Measurements from ENCODE around the gene IFITM5. TPM values are rescaled to one million over a fixed set of nuclear protein-coding genes. Genes with fewer than 3 reads are reported as not detected.
A peak's percentile ranks its signal among the peaks of the same experiment; 100 is the strongest.
"Not testable (repeated sequence)": the region's sequence is repeated elsewhere in the genome, so short reads cannot be mapped to it uniquely, and the experiment has no call there.

IFITM5 gene
- total RNA-seq, 2 donors from 2014 or later, result not detected

- Mint-ChIP-seq H3K36me3 (ENCODE audit: low read depth) (peaks cover 25% of the 10 kb centered on the region), H3K9me3 (peaks cover 4% of the 10 kb centered on the region), H3K27me3 (peaks cover 5% of the 10 kb centered on the region), H3K27ac (no peak overlapping the region), H3K4me1 (peaks cover 30% of the 10 kb centered on the region), H3K4me3 (peak overlapping the region; percentile 71)
- ATAC-seq (replicated peaks), result peak; percentile 57
Measured at GRCh38 chr11:279966-280705, 19.2 kb downstream of the IFITM5 start.

DNA sequence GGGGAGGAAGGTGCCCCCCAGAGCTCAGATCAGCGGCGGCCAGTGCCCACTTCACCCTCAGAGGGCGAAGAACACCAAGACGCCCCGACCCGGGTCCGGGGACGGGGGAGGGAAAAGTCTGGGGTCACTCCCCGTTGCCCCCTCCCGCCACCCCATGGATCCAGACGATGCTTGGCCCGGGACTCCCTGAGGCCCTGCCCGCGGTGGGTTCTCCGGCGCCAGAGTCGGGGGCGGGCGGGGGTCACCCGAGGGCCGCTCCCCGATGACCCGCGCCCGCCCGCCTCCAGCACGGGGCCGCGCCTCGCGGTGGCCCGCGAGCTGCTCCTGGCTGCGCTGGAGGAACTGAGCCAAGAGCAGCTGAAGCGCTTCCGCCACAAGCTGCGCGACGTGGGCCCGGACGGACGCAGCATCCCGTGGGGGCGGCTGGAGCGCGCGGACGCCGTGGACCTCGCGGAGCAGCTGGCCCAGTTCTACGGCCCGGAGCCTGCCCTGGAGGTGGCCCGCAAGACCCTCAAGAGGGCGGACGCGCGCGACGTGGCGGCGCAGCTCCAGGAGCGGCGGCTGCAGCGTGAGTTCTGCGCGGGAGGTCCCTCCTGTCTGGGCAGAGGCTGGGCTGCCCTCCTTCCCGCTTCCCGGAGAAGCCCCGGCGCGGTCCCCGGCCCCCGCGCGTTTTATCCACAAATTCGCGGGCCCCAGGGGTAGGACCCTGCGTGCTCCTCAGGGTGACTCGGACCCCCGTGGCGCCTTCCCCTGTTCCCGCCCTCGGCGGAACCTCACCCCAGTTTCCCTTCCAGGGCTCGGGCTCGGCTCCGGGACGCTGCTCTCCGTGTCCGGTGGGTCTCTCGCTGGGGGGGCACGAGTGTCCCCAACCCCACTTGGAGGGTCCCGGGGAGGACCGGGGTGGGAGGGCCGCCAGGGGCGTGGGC, 20.0 kb downstream of the IFITM5 start:
- H3K9me3 Mint-ChIP-seq, result peaks cover 4% of the 10 kb centered on the region
- peaks cover 25% of the 10 kb centered on the region for H3K36me3 Mint-ChIP-seq (ENCODE audit: low read depth)
- H3K27me3 Mint-ChIP-seq, result peaks cover 5% of the 10 kb centered on the region
- H3K27ac Mint-ChIP-seq, result no peak overlapping the region
- peak; percentile 20 for ATAC-seq (replicated peaks)
- peaks cover 30% of the 10 kb centered on the region for H3K4me1 Mint-ChIP-seq
- peak overlapping the region; percentile 71 for H3K4me3 Mint-ChIP-seq

DNA sequence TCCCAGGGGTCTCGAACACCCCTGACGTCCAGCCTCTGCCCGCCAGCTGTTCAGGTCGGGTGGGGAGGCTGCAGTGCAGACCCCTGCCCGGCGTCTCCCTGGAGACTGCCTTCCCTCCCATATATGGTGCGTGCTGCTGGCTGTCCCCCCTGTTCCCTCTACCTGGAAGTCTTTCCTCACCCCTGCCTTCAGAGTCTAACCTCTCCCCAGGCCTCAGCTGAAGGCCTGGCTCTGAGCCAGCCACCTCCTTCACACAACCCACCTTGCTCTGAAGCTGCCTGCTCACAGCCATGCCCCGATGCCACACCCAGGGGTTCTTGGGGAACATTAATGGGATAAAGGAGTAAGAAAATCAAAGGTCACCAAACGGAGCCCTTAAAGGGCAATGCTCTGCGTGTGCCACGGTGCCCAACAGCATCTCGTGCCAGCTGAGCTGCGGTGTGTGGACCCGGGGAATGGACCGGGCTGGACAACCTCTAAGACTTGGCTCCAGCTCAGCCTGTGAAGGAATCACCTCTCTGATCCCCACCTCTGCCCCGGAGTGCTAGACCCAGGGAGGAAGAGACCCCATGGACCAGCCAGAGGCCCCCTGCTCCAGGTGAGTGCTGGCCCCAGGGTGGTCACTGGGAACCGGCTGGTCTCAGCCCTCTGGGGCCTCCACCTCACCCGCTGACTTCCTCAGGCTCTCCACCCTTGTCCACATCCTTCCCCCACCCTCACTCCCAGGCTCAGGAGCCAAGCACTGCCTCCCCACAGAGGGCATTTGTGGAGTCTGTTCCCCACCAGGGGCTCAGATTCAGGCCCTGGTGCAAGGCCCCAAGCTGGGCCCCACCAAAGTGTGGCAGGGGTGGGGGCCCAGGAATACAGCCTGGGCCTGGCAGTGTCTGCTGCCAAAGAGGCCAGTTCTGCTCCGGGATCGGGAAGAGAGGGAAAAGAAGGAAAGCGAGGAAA, 21.1 kb downstream of the IFITM5 start, which contains the start of gene NLRP6:
NLRP6 (plus strand) TSS at position 407 of the 951 bp plus-strand sequence; CDS start at position 570, 163 bp downstream.
- peak within 1 kb of the TSS; percentile 20 for H3K27ac Mint-ChIP-seq
- no peak for ATAC-seq (replicated peaks)
- peaks cover 5% of the 10 kb centered on the region for H3K27me3 Mint-ChIP-seq
- peak within 1 kb of the TSS; percentile 70 for H3K4me3 Mint-ChIP-seq
- peaks cover 25% of the 10 kb centered on the region for H3K36me3 Mint-ChIP-seq (ENCODE audit: low read depth)
- H3K9me3 Mint-ChIP-seq, result peaks cover 4% of the 10 kb centered on the region
- H3K4me1 Mint-ChIP-seq, result peaks cover 30% of the 10 kb centered on the region

DNA sequence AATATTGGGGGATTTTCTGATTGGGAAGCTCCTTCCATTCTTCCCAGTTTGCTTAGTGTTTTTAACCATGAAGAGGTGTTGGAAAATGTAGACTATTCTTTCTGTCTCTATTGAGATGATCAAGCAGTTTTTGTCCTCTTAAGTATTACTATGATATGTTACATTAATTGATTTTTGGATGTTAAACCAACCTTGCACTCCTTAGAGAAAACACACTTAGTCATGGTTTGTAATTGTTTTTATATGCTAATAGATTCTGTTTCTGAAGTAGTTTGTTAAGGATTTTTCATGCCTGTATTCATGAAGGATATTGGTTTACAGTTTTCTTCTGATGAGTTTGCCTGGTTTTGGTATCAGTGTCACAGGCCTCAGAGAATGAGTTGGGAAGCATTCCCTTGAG, 23.1 kb downstream of the IFITM5 start:
- ATAC-seq (replicated peaks), result no peak
- H3K4me3 Mint-ChIP-seq, result no peak overlapping the region
- H3K27ac Mint-ChIP-seq, result no peak overlapping the region

GRCh38 chr11:272931-273198, 26.5 kb downstream of the IFITM5 start:
- Mint-ChIP-seq H3K9me3 (peaks cover 4% of the 10 kb centered on the region), H3K4me3 (no peak overlapping the region), H3K27ac (no peak overlapping the region), H3K4me1 (peaks cover 23% of the 10 kb centered on the region), H3K36me3 (ENCODE audit: low read depth) (peaks cover 15% of the 10 kb centered on the region), H3K27me3 (no peaks in the 10 kb centered on the region)
- ATAC-seq (replicated peaks), result no peak

More for the DNA sequence above, 23.1 kb downstream of the IFITM5 start:
- peaks cover 4% of the 10 kb centered on the region for H3K9me3 Mint-ChIP-seq
- peaks cover 17% of the 10 kb centered on the region for H3K4me1 Mint-ChIP-seq
- H3K27me3 Mint-ChIP-seq, result no peaks in the 10 kb centered on the region
- H3K36me3 Mint-ChIP-seq (ENCODE audit: low read depth), result peaks cover 11% of the 10 kb centered on the region

GRCh38 chr11:272195-272930, 27.0 kb downstream of the IFITM5 start:
- Mint-ChIP-seq H3K9me3 (no peaks in the 10 kb centered on the region), H3K27ac (peak overlapping the region; percentile 26), H3K27me3 (no peaks in the 10 kb centered on the region), H3K4me3 (no peak overlapping the region), H3K36me3 (ENCODE audit: low read depth) (peaks cover 19% of the 10 kb centered on the region), H3K4me1 (peaks cover 18% of the 10 kb centered on the region)
- no peak for ATAC-seq (replicated peaks)

DNA sequence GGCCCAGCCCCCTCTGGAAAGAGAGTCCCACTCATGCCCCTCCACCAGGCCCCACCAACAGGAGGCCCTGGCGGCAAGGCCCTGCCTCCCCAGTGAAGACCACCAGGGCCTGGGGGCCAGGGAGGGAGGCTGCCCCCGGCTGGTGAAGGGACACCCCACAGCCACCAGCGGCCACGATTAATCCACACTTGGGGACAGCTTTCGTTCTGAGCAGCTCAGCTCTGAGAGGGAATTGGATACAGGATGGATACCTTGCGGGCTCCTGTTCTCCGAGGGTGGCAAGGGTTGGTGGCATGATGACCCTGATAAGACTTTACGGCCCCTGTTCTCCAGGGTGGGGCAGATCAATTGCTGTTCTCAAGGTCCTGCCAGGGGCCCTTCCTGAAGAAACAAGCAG, 28.0 kb downstream of the IFITM5 start:
- Mint-ChIP-seq H3K27ac (no peak overlapping the region), H3K4me3 (no peak overlapping the region), H3K9me3 (no peaks in the 10 kb centered on the region), H3K36me3 (ENCODE audit: low read depth) (peaks cover 20% of the 10 kb centered on the region), H3K27me3 (no peaks in the 10 kb centered on the region), H3K4me1 (peaks cover 13% of the 10 kb centered on the region)
- no peak for ATAC-seq (replicated peaks)

DNA sequence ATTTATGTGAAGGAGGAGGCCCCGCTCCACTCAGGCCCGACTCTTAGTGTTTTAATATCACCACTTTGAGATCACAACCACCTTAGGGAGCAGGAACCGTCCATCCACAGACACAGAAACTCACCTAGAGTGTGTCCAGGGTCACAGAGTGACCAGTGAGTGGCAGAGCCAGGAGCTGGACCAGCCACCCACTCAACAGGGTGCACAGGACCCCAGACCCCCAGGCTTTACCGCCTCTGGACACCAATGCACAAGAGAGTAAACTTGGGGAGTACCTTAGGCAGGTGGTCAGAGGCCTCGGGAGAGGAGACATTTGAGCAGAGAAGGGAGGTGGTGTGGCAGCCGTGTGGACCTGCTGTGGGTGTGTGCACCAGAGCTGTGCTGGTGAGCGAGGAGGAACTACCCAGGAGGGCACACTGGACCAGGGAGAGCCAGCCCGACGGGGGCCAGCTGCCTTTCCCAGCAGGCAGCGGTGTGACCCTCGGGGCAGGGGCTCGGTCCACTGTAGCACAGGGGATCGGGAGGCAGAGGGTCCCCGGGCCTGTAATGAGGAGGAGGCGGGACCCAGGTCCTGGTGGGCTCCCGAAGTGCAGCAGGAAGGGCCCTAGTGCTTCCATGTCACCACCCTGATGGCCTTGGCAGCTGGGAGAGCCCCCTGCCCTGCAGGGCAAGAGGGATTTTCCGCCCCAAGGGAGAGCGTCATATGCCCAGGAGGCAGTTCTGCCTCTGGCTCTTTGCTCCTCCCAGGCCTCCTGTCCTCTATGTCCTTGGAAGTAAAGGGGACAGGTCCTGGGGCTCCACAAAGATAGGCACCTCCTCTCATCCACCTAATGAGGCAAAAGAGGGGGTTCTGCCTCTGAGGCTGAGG, 28.6 kb downstream of the IFITM5 start:
- no peak for ATAC-seq (replicated peaks)
- Mint-ChIP-seq H3K4me1 (peaks cover 13% of the 10 kb centered on the region), H3K9me3 (no peaks in the 10 kb centered on the region), H3K36me3 (ENCODE audit: low read depth) (peaks cover 20% of the 10 kb centered on the region), H3K4me3 (no peak overlapping the region), H3K27me3 (no peaks in the 10 kb centered on the region), H3K27ac (no peak overlapping the region)

GRCh38 chr11:269146-269890, 30.0 kb downstream of the IFITM5 start:
- no peaks in the 10 kb centered on the region for H3K9me3 Mint-ChIP-seq
- H3K36me3 Mint-ChIP-seq (ENCODE audit: low read depth), result peaks cover 20% of the 10 kb centered on the region
- H3K27ac Mint-ChIP-seq, result peak overlapping the region; percentile 96
- no peaks in the 10 kb centered on the region for H3K27me3 Mint-ChIP-seq
- H3K4me3 Mint-ChIP-seq, result peak overlapping the region; percentile 84
- H3K4me1 Mint-ChIP-seq, result peaks cover 13% of the 10 kb centered on the region
- peak; percentile 83 for ATAC-seq (replicated peaks)

DNA sequence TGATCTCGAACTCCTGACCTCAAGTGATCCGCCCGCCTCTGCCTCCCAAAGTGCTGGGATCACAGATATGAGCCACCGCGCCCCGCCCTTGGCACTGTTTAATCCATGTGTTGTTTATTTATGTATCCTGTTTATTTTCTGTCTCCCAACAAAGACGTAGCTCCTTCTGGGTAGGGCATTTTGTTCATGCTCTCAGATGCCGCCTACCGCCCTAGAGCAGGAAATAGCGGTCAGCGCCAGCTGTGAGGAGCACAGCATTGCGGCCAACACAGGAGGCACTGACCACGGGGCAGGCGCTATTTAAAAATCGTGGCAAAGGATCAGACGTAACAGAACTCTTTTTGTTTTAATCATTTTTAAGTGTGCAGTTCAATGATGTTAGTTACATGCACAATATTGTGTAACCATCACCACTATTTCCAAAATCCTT, 30.6 kb downstream of the IFITM5 start:
- ATAC-seq (replicated peaks), result peak; percentile 43
- Mint-ChIP-seq H3K27ac (peak overlapping the region; percentile 96), H3K4me1 (peaks cover 13% of the 10 kb centered on the region), H3K4me3 (peak overlapping the region; percentile 84), H3K36me3 (ENCODE audit: low read depth) (peaks cover 20% of the 10 kb centered on the region)
- not testable (repeated sequence) for H3K27me3 Mint-ChIP-seq, H3K9me3 Mint-ChIP-seq

- no peaks in the 10 kb centered on the region for H3K27me3 Mint-ChIP-seq
- H3K4me1 Mint-ChIP-seq, result peaks cover 13% of the 10 kb centered on the region
Measured at GRCh38 chr11:267491-267994, 31.8 kb downstream of the IFITM5 start.

More at GRCh38 chr11:267491-267994, 31.8 kb downstream of the IFITM5 start:
- H3K9me3 Mint-ChIP-seq, result no peaks in the 10 kb centered on the region
- H3K36me3 Mint-ChIP-seq (ENCODE audit: low read depth), result peaks cover 20% of the 10 kb centered on the region
- peak; percentile 17 for ATAC-seq (replicated peaks)
- peak overlapping the region; percentile 96 for H3K27ac Mint-ChIP-seq
- H3K4me3 Mint-ChIP-seq, result peak overlapping the region; percentile 84

Measured in activated T-helper 17 cell treated with anti-CD3 and anti-CD28 coated beads, Interleukin-2, amount 50 U/mL, for 72 hours (primary cell).